Activated CD4-positive, CD25-positive, alpha-beta regulatory T cell treated with anti-CD3 and anti-CD28 coated beads, Interleukin-2, amount 50 U/mL, for 72 hours (primary cell): ENCODE data around the gene HTR4.
"Not testable (repeated sequence)": the region's sequence is repeated elsewhere in the genome, so short reads cannot be mapped to it uniquely, and the experiment has no call there.

Experiments
- DNase-seq: peaks from one replicate; pipeline ENCODE4 v3.0.0; 2021

HTR4 gene

DNA sequence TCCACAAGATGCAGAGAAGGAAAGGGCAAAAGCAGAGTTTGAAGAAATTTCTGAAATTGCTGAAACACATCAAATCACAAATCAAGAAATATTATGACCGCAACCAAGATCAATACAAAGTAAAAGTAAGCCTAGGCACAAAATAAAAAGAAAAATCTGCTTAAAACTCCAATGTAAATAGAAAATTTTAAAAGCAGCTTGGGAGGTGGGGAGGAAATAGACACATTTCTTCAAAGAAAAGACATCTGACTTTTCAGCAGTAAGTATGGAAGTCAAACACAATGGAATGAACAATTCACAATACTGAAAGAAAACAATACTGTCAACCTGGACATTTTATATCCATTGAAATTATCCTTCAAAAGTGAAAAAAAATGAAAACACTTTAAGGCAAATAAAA lies 55.1 kb downstream of the HTR4 start:
- no peak for DNase-seq

DNA sequence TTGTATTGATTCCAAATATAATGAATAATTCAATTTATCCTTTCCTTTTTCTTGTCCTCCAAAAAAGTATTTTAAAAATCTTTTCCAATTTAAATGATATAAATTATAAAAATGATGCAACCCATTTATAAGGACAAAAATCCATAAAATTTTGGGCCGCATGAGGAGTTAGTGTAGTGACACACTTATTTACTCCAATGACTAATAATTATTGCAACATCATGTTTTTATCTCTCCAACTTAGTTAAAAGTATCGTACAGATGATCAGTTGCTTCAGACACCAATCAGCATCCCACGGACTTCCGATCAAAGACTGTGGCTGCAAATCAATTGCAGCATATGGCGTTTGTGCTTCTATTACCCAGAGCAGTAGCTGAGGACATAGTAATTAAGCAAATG lies 58.6 kb downstream of the HTR4 start:
- no peak for DNase-seq

DNA sequence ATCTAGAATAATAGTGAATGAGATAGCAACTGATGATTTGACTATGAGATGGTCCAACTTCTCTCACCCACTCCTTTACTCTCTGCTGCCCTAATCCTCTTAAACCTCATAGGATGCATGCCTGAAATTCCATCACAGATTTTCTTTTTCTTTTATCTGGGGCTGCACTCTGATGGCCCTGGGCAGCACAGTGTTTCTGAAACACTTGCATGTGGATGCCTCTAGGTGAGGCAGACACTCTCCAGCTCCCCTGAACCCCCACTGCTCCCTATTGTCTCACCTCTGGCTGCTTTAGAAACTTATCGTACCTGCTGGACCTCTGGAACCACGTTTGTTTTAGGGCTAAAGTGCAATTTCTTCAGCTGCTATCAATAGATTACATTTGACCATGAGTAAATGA lies 67.5 kb downstream of the HTR4 start:
- no peak for DNase-seq

DNA sequence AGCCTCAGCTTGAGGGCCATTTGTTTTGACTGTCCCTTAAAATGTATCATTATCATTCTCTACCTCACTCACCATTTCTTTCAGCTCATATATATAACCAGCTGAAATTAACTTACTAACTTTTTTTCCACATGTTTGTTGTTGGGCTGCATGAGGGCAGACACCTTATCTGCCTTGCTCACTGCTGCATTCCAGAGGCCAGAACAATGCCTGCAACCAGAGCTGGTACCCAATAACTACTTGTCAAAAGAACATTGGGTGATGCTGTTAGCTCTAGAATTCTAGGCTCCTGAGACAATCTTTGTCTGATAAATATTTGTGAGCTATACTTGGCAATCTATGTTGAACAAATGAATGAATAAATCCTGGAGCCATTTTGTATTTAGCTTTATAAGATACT lies 68.3 kb downstream of the HTR4 start:
- DNase-seq: no peak

DNA sequence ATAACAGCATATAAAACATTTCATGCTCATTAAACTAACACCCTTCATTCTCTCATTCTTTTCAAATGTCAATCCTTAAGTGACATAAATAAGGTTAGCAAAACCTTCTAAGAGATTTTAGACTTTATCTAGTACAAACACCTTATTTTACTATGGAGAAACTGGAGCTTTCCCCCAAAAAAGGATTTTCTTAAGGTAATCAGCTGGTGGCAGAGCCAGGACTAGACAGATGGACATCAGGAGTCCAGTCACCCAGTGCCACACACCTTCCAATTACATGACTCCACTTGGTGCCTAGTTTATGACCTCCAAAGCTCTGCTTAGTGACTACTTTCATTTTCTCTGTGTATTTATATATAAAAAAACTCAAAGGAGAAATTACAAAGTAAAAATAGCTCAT lies 70.2 kb downstream of the HTR4 start:
- no peak for DNase-seq

DNA sequence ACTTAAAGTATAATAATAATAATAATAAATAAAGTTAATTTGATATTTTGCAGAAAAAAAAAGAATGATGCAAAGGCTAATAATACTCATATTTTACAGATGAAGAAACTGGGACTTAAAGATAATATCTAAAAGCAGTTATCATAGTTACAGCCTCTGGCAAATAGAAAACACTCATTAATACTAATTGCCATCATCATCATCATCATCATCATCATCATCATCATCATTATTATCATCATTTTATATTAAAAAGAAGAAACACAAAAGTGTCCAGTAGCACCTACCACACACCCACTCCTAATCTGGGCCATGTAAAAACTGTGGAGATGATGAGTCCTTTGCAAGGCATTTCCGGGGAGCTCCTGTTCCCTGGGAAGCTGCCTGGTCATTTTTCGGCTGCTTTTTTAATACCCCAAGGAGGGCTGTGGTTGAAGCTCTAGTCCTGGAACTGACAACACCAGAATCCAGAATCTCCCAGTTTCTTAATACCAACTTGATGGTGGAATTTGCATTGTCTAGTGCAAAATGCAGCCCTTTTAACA lies 70.8 kb downstream of the HTR4 start:
- DNase-seq: no peak

DNA sequence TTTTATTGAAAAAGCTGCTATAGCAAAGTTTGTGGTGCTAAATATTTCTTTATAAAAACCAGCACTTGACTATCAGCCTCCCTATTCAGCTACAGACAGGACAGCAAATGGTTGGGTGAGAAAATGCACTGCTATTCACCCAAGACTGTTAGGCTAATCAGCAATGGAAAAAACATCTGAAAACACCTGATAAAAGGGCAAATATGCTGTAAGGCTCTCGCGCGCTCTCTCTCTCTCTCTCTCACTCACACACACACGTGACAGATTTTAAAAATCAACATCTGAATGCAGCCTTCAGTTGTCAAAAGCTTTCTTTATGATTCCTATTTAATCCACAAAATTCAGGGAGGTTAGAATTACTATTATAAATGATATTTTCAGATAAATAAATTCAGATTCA lies 80.2 kb downstream of the HTR4 start:
- DNase-seq: no peak

DNA sequence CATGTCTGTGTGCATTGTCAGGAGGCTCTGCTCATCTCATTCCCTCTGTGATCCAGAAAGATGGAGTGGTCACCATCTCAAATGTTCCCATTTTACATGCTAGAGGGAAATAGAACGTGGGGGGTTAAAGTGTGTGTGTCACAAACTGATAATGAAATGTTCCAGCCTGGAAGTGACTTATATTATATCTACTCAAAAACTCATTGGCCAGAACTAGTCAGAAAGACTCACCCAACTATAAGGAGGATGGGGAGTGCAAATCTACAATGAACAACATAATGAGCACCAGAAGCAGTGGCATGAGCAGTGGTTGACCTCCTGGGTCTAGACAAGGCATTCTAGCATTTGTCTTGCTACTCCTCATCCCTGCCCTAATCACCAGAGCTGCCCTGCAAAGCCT lies 81.0 kb downstream of the HTR4 start:
- no peak for DNase-seq

DNA sequence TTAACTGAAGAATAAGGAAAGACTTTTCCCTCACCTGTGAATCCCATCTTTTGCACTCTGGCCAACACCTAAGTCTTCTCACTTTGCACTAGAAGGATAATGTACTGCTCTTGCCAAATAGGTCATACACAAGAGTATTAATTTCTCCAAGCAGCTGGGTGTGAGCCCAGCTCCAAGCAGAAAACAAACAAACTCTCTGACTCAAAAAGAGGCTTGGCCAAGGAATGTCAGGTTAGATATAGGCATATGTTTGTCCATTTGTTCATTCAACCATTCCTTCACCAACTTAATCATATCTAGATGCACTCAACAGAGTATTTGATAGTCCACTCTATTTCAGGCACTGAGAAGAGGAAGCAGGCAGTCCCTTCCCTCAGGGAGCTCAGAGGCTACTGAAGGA lies 84.4 kb downstream of the HTR4 start:
- DNase-seq: no peak

DNA sequence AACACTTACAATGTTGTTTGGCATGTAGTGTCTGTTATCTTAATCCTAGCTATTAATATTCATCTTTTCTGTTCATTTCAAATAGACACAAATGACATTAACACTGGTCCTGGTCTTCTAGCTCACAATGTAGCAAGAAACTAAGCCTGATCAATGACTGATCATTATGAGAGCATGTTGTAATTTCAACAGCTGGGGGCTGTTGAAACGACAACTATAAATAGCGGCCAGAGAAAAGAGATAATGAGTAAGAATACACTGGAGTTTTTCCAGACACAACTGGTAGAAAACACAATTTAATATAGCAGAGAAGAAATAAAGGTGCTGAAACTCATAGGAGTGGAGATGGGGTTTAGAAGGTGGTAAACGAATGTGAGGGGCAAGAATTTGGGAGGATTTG lies 89.2 kb downstream of the HTR4 start:
- DNase-seq: no peak

DNA sequence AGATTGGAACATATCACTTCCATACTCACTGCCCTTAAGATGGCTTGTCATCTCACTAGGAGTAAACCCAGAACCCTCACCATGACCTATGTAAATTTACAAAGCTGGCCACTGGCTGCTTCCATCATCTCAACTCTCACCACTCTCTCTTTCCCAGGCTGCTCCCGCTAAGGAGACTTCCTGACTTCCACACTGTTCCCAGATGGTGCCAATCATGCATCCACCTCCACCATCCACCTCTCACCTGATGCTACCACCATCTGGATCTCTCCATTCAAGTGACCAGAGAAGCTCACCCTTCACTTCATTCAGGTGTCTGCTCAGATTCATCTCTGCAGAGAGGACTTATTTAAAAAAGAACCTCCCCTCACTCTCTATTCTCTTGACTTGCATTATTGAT lies 91.3 kb downstream of the HTR4 start:
- no peak for DNase-seq

DNA sequence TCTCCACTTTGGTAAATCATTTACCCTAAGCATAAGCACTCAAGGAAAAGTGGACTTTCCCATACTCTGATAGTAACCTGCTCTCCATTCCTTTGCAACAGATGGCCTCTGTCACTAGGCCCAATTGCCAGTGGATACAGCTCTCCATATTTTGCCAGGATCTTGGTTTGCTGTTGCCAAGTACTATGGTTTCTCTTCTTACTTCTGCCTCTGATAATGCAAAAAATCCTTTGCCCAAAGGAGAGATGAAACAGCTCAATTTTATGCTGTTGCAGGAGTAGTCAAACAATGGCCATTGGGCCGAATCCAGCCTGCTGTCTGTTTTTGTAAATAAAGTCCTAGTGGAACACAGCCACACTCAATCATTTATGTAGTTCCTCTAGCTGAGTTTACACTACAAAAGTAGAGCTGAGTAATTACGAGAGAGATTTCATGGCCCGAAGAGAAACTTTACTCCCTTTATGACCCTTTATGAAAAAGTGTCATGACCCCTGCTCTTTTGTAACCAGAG lies 92.5 kb downstream of the HTR4 start:
- no peak for DNase-seq

DNA sequence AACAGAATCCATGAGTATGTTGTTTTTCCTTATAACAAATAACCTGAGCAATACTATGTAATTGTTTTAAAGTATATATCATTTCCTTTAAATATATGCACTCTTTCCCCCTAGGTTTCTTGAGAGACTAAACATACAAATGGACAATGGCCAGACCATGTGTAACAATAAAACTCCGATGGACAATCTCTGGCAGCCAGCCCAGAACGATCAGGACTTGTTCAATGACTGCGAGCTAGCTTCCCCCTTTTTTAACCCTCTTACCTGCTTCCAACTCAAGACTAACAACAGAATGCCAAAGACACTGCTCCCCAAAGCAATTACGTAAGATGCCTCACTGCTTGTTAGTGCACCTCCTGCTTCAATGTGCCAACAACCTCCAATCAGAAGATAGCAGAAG lies 94.9 kb downstream of the HTR4 start:
- DNase-seq: no peak

DNA sequence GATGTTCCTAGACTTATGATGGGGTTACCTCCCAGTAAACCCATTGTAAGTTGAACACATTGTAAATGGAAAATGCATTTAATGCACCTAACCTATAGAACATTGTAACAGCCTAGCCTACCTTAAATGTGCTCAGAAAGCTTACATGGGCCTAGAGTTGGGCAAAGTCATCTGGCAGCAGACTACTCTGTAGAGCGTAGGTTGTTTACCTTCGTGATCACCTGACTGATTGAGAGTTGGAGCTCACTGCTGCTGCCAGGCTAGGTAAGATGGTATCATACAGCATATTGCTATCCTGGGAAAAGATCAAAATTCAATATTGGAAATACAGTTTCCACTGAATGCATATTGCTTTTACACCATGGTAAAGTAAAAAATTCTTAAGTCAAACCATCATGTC lies 95.4 kb downstream of the HTR4 start:
- DNase-seq: no peak

DNA sequence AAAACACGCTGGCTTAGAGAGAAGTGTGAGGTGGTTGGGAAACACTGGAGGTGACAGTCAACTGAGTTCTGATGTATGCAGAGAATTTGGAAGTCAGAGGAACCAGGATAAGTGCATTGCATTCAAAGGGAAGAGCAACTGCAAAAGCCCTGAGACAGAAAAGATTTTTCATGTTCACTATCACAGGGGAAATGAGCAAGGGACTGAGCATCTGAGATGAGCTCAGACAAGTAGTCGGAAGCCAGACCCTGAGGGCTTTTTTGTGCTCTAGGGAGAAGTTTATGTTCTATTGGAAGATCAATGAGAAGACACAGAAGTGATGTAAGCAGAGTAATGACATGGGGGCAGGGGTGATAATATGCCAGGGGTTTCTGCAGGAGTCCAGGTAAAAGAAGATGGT lies 97.5 kb downstream of the HTR4 start:
- DNase-seq: no peak

DNA sequence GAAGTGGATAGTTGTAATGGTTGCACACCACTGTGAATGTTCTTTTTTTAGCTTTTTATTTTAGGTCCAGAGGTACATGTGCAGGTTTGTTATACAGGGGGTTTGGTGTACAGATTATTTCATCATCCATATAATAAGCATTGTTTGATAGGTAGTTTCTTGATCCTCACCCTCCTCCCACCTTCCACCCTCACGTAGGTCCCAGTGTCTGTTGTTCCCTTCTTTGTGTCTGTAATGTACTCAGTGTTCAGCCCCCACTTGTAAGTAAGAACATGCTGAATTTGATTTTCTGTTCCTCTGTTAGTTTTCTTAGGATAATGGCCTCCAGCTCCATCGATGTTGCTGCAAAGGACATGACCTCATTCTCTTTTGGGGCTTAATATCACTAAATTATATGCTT lies 99.7 kb downstream of the HTR4 start:
- DNase-seq: no peak

DNA sequence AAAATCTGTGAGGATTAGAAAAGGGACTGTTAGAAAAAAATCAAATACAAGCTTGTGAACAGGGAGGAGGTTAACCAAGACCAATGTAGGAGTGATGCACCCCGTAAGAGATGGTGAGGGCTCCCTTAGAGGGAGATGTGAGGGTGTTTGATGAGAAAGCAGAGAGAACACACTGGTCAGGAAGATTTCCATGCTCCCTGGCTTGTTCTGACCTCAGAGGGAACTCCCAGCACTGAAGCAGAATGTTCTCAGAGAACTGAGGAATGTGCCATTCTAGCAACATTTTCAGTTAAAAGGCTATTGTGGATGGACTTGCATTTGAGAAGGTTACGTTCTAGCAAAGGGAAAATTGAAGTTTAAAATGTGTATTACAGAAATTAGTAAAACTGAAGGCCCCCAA lies 110.6 kb downstream of the HTR4 start:
- no peak for DNase-seq

DNA sequence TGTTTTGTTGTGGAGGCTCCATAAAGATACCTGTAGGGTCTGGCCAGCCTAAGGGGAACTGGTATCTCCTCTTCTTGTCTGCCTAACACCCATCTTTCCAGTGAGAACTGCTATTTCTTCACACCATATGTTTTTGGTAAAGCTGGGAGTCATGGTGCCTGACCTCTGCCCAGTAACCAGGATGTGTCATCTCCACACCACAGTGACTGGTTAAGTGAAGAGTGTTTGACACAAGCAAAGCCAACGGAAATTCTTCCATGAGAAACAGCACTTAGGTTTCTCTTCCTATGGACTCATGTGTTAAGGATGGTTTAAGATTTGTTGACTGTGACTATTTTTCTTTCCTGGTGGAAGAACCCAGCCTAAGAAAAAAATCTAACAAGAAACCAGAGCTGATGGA lies 111.5 kb downstream of the HTR4 start:
- no peak for DNase-seq

DNA sequence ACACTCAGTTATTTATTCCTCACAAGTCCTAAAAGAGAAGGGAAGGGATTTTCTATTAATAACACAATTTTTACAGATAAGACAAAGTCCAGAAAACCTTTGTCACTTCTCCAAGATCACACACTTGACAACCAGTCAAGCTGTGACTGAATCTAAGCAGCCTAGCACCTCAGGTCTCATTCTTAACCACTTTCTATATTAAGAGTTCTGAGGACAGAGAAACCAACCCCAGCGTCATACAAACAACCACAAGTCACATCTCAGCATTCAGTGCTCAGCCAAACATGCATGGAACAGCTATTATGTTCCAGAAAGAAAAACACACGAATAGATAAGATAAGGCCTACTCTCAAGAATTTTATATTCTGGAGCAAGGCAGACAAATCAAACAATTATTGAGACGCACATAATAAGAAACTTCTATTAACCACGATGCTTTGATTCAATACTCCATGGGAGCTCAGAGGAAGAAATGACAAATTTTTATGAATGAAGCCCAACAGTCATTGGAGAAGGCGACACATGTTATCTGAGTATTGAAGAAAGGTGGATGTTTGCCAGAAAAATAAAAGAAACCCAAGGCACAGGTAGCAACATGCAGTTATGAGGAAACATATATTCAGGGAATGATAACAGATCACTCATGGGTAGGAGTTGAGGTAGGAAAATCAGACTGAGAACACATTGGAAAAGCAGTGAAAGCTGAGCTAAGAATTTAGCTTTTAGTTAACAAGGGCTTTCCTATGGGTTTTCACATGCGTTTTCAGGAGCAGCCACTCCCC lies 113.1 kb downstream of the HTR4 start:
- no peak for DNase-seq

DNA sequence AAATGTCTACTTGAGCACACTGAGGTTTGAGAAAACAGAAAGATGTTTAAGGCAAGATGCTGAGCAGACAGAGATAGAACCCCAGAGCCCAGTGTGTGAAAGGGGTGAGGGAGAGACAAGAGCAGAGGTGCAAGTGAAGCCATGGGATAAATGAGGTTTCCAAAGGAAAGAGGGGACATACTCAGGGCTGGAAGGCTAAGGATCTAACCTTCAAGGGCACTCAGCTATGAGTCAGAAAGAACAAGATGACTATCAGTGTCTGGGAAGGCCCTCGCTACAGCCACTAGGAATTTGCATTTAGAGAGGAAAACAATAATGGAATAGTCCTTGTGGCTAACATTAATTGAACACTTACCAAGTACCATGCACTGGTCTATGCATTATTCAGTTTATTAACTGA lies 113.7 kb downstream of the HTR4 start:
- DNase-seq: no peak

DNA sequence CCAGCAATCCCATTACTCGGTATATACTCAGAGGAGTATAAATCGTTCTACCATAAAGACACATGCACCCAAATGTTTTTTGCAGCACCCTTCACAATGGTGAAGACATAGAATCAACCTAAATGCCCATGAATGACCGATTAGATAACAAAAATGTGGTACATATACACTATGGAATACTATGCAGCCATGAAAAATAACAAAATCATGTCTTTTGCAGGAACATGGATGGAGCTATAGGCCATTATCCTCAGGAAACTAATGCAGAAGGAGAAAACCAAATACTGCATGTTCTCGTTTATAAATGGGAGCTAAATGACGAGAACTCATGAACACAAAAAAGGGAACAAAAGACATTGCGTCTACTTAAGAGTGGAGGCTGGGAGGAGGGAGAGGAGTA lies 114.5 kb downstream of the HTR4 start:
- DNase-seq: no peak

DNA sequence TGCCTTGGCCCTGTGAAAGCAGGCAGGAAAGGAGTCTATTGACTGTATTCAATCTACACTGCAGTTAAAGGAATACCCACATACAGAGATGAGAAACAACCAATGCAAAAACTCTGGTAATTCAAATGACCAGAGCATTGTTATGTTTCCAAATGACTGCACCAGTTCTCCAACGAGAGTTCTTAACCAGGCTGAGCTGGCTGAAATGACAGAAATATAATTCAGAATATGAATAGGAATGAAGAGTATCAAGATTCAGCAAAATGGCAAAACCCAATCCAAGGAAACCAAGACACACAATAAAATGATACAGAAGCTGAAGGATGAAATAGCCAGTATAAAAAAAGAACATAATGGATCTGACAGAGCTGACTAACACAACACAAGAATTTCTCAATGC lies 119.1 kb downstream of the HTR4 start:
- no peak for DNase-seq

DNA sequence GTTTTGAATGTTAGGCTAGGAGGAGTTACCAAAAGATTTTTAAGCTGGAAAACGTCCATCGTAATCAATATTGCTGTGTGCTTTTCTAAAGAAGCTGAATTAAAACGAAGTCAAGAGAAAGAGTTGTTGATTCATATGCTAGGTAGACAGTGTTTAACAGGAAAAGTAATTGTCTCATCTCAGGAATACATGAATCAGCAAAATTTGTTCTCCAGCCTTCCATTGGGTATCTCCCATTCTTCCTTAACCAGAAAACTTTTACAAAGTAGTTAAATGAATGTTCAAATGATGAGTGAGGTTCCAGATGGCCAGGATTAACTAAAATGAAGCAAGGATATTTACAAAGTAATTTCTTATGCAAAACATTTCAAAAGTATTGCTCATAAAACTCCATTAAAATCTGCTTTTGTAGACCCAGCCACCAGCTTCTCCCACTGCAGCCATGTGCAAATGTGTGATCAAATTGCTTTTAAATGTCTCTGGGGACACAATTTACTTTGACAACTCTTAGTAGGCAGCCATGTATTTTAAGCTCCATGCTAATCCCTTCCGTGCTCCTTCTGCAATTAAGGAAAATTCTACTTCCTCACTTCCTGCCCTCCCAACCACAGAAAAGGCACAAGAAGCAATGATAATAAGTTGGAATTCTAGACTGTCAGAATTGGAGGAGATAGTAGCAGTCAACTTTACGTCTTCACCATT lies 121.2 kb downstream of the HTR4 start:
- no peak for DNase-seq

DNA sequence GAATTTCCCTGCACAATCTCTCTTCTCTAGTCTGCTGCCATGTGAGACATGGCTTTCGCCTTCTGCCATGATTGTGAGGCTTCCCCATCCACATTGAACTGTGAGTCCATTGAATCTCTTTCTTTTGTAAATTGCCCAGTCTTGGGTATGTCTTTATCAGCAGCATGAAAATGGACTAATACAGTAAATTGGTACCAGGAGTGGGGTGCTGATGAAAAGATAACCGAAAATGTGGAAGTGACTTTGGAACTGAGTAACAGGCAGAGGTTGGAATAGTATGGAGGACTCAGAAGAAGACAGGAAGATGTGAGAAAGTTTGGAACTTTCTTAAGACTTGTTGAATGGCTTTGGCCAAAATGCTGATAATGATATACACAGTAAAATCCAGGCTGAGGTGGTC lies 124.9 kb downstream of the HTR4 start:
- DNase-seq: not testable (repeated sequence)
